ENCODE data around the gene BCAS4. TPM values are rescaled to one million over a fixed set of nuclear protein-coding genes. Genes with fewer than 3 reads are reported as not detected.

The BCAS4 gene
- total RNA-seq, 1 donor from 2014 or later = 16.7 TPM

- no peak for FAIRE-seq
- no peaks in the 10 kb centered on the region for H3K4me1 Mint-ChIP-seq (ENCODE audit: low read depth, unreplicated experiment)
These were observed 2.3 kb downstream of the BCAS4 start for GRCh38 chr20:50797142-50797541.

GRCh38 chr20:50798650-50799049 lies 3.8 kb downstream of the BCAS4 start:
- peaks cover 3% of the 10 kb centered on the region for H3K79me2 ChIP-seq (ENCODE audit: insufficient read depth, low read length)
- no peaks in the 10 kb centered on the region for H4K20me1 ChIP-seq (ENCODE audit: insufficient read depth, low read length)
- DNase-seq (ENCODE audit: low read depth) (no peak), FAIRE-seq (no peak)
- no peak overlapping the region for H3K4me2 ChIP-seq (ENCODE audit: low read length)
- TF ChIP-seq CTCF (IDR thresholded peaks at IDR 0.05; ENCODE audit: insufficient read depth, low read depth, low read length) = no peak
- TF ChIP-seq EZH2 (IDR thresholded peaks at IDR 0.05; ENCODE audit: insufficient read depth, low read length) = no peak
- no peaks in the 10 kb centered on the region for H3K9me3 ChIP-seq (ENCODE audit: insufficient read depth, low read depth, low read length)
- peaks cover 13% of the 10 kb centered on the region for H3K4me1 ChIP-seq (ENCODE audit: insufficient read depth, low read length)
- H3K9ac ChIP-seq (ENCODE audit: low read length) = no peak overlapping the region
- H3K36me3 Mint-ChIP-seq (ENCODE audit: low read depth, unreplicated experiment) = no peaks in the 10 kb centered on the region
- H3K27ac Mint-ChIP-seq (ENCODE audit: unreplicated experiment) = no peak overlapping the region
- H3K4me1 Mint-ChIP-seq (ENCODE audit: low read depth, unreplicated experiment) = no peaks in the 10 kb centered on the region
- no peaks in the 10 kb centered on the region for H3K27me3 ChIP-seq (ENCODE audit: insufficient read depth, low read length)
- H3K9me3 Mint-ChIP-seq (ENCODE audit: unreplicated experiment) = no peaks in the 10 kb centered on the region
- H2AFZ ChIP-seq (ENCODE audit: low read depth, low read length) = no peak overlapping the region
- peaks cover 2% of the 10 kb centered on the region for H3K27me3 Mint-ChIP-seq (ENCODE audit: low read depth, unreplicated experiment)
- H3K4me3 ChIP-seq (ENCODE audit: insufficient read depth, low read depth, low read length) = no peak overlapping the region
- H3K4me3 Mint-ChIP-seq (ENCODE audit: unreplicated experiment) = no peak overlapping the region
- H3K27ac ChIP-seq (ENCODE audit: low read depth, low read length) = no peak overlapping the region
- no peaks in the 10 kb centered on the region for H3K36me3 ChIP-seq (ENCODE audit: insufficient read depth, low read length)

More at GRCh38 chr20:50797142-50797541, 2.3 kb downstream of the BCAS4 start:
- H3K79me2 ChIP-seq (ENCODE audit: insufficient read depth, low read length) = peaks cover 3% of the 10 kb centered on the region
- H3K36me3 ChIP-seq (ENCODE audit: insufficient read depth, low read length) = no peaks in the 10 kb centered on the region
- no peaks in the 10 kb centered on the region for H3K9me3 ChIP-seq (ENCODE audit: insufficient read depth, low read depth, low read length)
- H3K4me1 ChIP-seq (ENCODE audit: insufficient read depth, low read length) = peaks cover 13% of the 10 kb centered on the region
- H3K36me3 Mint-ChIP-seq (ENCODE audit: low read depth, unreplicated experiment) = no peaks in the 10 kb centered on the region
- H3K27ac ChIP-seq (ENCODE audit: low read depth, low read length) = no peak overlapping the region
- H3K4me2 ChIP-seq (ENCODE audit: low read length) = no peak overlapping the region
- H3K4me3 ChIP-seq (ENCODE audit: insufficient read depth, low read depth, low read length) = no peak overlapping the region
- H3K27me3 Mint-ChIP-seq (ENCODE audit: low read depth, unreplicated experiment) = peaks cover 2% of the 10 kb centered on the region
- H3K4me3 Mint-ChIP-seq (ENCODE audit: unreplicated experiment) = no peak overlapping the region
- H3K9me3 Mint-ChIP-seq (ENCODE audit: unreplicated experiment) = no peaks in the 10 kb centered on the region
- no peak overlapping the region for H3K27ac Mint-ChIP-seq (ENCODE audit: unreplicated experiment)
- DNase-seq (ENCODE audit: low read depth) = no peak
- H4K20me1 ChIP-seq (ENCODE audit: insufficient read depth, low read length) = no peaks in the 10 kb centered on the region
- H3K27me3 ChIP-seq (ENCODE audit: insufficient read depth, low read length) = no peaks in the 10 kb centered on the region
- no peak overlapping the region for H2AFZ ChIP-seq (ENCODE audit: low read depth, low read length)
- TF ChIP-seq CTCF (IDR thresholded peaks at IDR 0.05; ENCODE audit: insufficient read depth, low read depth, low read length) (no peak), EZH2 (IDR thresholded peaks at IDR 0.05; ENCODE audit: insufficient read depth, low read length) (no peak)
- no peak overlapping the region for H3K9ac ChIP-seq (ENCODE audit: low read length)

- Mint-ChIP-seq H3K27me3 (ENCODE audit: low read depth, unreplicated experiment) (peaks cover 2% of the 10 kb centered on the region), H3K36me3 (ENCODE audit: low read depth, unreplicated experiment) (no peaks in the 10 kb centered on the region), H3K9me3 (ENCODE audit: unreplicated experiment) (no peaks in the 10 kb centered on the region), H3K4me1 (ENCODE audit: low read depth, unreplicated experiment) (no peaks in the 10 kb centered on the region), H3K27ac (ENCODE audit: unreplicated experiment) (no peak overlapping the region), H3K4me3 (ENCODE audit: unreplicated experiment) (no peak overlapping the region)
- H4K20me1 ChIP-seq (ENCODE audit: insufficient read depth, low read length) = no peaks in the 10 kb centered on the region
- H3K4me1 ChIP-seq (ENCODE audit: insufficient read depth, low read length) = peaks cover 11% of the 10 kb centered on the region
- no peak for FAIRE-seq
- no peak overlapping the region for H3K9ac ChIP-seq (ENCODE audit: low read length)
- H3K4me3 ChIP-seq (ENCODE audit: insufficient read depth, low read depth, low read length) = no peak overlapping the region
- DNase-seq (ENCODE audit: low read depth) = no peak
- no peak overlapping the region for H2AFZ ChIP-seq (ENCODE audit: low read depth, low read length)
- H3K9me3 ChIP-seq (ENCODE audit: insufficient read depth, low read depth, low read length) = no peaks in the 10 kb centered on the region
- H3K36me3 ChIP-seq (ENCODE audit: insufficient read depth, low read length) = no peaks in the 10 kb centered on the region
- no peak overlapping the region for H3K27ac ChIP-seq (ENCODE audit: low read depth, low read length)
- peaks cover 3% of the 10 kb centered on the region for H3K79me2 ChIP-seq (ENCODE audit: insufficient read depth, low read length)
- no peak overlapping the region for H3K4me2 ChIP-seq (ENCODE audit: low read length)
- no peak for TF ChIP-seq EZH2 (IDR thresholded peaks at IDR 0.05; ENCODE audit: insufficient read depth, low read length)
- no peak for TF ChIP-seq CTCF (IDR thresholded peaks at IDR 0.05; ENCODE audit: insufficient read depth, low read depth, low read length)
- H3K27me3 ChIP-seq (ENCODE audit: insufficient read depth, low read length) = no peaks in the 10 kb centered on the region
These were observed 4.5 kb downstream of the BCAS4 start for GRCh38 chr20:50799176-50799889.
